ENCODE measurements around the gene LNPK.

DNA sequence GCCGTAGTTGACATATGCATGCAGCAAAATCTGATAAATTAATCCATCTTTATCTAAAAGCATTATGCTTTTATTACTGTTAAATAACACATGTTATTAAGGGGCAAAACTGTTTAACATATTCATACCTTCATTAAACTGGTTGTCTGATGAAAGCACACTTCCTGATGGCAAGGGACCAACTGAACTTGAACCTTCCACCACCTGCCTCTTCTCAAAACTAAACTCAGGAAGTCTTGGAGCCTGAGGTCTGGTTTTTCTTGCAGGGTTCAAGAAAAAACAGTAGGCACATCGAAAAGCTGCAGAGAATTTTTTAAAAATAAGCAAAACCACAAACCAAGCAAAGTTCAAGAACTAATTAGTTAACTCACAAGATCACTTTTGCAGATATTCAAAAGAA lies 64.9 kb downstream of the LNPK start:
- no peak for TF ChIP-seq POLR2A (IDR thresholded peaks at IDR 0.05; ENCODE audit: low read depth, low read length)
- no peak for TF ChIP-seq BHLHE40 (IDR thresholded peaks at IDR 0.05; ENCODE audit: low read depth, low read length)
- TF ChIP-seq, protein P1, sequence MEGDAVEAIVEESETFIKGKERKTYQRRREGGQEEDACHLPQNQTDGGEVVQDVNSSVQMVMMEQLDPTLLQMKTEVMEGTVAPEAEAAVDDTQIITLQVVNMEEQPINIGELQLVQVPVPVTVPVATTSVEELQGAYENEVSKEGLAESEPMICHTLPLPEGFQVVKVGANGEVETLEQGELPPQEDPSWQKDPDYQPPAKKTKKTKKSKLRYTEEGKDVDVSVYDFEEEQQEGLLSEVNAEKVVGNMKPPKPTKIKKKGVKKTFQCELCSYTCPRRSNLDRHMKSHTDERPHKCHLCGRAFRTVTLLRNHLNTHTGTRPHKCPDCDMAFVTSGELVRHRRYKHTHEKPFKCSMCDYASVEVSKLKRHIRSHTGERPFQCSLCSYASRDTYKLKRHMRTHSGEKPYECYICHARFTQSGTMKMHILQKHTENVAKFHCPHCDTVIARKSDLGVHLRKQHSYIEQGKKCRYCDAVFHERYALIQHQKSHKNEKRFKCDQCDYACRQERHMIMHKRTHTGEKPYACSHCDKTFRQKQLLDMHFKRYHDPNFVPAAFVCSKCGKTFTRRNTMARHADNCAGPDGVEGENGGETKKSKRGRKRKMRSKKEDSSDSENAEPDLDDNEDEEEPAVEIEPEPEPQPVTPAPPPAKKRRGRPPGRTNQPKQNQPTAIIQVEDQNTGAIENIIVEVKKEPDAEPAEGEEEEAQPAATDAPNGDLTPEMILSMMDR (conservative IDR thresholded peaks at IDR 0.05; ENCODE audit: low read depth, low read length) = no peak
- no peak for TF ChIP-seq MAFK (IDR thresholded peaks at IDR 0.05; ENCODE audit: low read depth, low read length)
- TF ChIP-seq, protein P2, sequence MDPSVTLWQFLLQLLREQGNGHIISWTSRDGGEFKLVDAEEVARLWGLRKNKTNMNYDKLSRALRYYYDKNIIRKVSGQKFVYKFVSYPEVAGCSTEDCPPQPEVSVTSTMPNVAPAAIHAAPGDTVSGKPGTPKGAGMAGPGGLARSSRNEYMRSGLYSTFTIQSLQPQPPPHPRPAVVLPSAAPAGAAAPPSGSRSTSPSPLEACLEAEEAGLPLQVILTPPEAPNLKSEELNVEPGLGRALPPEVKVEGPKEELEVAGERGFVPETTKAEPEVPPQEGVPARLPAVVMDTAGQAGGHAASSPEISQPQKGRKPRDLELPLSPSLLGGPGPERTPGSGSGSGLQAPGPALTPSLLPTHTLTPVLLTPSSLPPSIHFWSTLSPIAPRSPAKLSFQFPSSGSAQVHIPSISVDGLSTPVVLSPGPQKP (IDR thresholded peaks at IDR 0.05; ENCODE audit: borderline replicate concordance, low read depth, low read length) = no peak
- no peak for TF ChIP-seq RCOR1 (IDR thresholded peaks at IDR 0.05; ENCODE audit: insufficient replicate concordance, low read length)
- no peak for TF ChIP-seq MAZ (IDR thresholded peaks at IDR 0.05; ENCODE audit: borderline replicate concordance, low read depth, low read length)
- no peak for TF ChIP-seq RAD21 (IDR thresholded peaks at IDR 0.05; ENCODE audit: low read length)
- TF ChIP-seq SMC3 (IDR thresholded peaks at IDR 0.05; ENCODE audit: low read depth, low read length) = no peak
- no peak for TF ChIP-seq RFX5 (IDR thresholded peaks at IDR 0.05; ENCODE audit: low read depth, low read length)
- TF ChIP-seq, protein P3, sequence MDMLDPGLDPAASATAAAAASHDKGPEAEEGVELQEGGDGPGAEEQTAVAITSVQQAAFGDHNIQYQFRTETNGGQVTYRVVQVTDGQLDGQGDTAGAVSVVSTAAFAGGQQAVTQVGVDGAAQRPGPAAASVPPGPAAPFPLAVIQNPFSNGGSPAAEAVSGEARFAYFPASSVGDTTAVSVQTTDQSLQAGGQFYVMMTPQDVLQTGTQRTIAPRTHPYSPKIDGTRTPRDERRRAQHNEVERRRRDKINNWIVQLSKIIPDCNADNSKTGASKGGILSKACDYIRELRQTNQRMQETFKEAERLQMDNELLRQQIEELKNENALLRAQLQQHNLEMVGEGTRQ (IDR thresholded peaks at IDR 0.05; ENCODE audit: low read depth, low read length) = no peak
- no peak for TF ChIP-seq MXI1 (IDR thresholded peaks at IDR 0.05; ENCODE audit: borderline replicate concordance, low read depth, low read length)
- TF ChIP-seq NFE2L2 (IDR thresholded peaks at IDR 0.05; ENCODE audit: low read depth, low read length) = no peak
